Retinal pigment epithelial cell (primary cell): ENCODE results near the gene MID1IP1.
A peak's percentile ranks its signal among the peaks of the same experiment; 100 is the strongest.

Source experiments
- DNase-seq: peaks from one replicate; pipeline ENCODE4 v3.0.0-alpha.2; 2010; ENCODE audit warnings: low read depth
- H3K4me3 ChIP-seq: 2 replicates; pipeline ENCODE4 v1.5.1; 2011; ENCODE audit warnings: mild to moderate bottlenecking, low read length, control low read depth, moderate library complexity
- TF ChIP-seq, protein P1 (sequence below): conservative IDR thresholded peaks from 2 replicates; pipeline ENCODE4 v1.5.1; 2011; ENCODE audit warnings: low read depth, low read length, control low read depth, inconsistent platforms

Gene MID1IP1

GRCh38 chrX:38774249-38774648, 27.0 kb upstream of the MID1IP1 start:
- TF ChIP-seq, protein P1, sequence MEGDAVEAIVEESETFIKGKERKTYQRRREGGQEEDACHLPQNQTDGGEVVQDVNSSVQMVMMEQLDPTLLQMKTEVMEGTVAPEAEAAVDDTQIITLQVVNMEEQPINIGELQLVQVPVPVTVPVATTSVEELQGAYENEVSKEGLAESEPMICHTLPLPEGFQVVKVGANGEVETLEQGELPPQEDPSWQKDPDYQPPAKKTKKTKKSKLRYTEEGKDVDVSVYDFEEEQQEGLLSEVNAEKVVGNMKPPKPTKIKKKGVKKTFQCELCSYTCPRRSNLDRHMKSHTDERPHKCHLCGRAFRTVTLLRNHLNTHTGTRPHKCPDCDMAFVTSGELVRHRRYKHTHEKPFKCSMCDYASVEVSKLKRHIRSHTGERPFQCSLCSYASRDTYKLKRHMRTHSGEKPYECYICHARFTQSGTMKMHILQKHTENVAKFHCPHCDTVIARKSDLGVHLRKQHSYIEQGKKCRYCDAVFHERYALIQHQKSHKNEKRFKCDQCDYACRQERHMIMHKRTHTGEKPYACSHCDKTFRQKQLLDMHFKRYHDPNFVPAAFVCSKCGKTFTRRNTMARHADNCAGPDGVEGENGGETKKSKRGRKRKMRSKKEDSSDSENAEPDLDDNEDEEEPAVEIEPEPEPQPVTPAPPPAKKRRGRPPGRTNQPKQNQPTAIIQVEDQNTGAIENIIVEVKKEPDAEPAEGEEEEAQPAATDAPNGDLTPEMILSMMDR: no peak
- no peak overlapping the region for H3K4me3 ChIP-seq
- DNase-seq: no peak

- TF ChIP-seq, protein P1: no peak
- DNase-seq: no peak
Observed at GRCh38 chrX:38796946-38797345, 4.3 kb upstream of the MID1IP1 start.

DNA sequence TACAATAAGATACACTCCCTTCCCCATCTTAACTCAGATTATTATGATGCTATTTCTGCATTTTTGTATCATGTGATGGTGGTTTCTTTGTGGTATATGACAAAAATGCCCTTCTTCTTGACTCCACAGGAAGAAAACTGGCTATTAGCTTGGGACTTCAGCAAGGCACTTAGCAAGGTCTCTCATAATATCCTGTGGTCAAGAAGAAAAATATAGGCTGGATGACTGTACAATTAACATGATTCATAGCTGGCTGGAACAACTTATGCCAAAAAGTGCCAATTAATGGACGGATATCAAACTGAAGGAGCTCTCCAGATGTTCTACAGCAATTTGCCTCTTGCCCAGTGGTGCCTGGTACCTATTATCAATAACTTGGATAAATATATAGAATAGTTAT, 2.3 kb upstream of the MID1IP1 start:
- no peak overlapping the region for H3K4me3 ChIP-seq
- no peak for DNase-seq
- TF ChIP-seq, protein P1: no peak

More at GRCh38 chrX:38796946-38797345, 4.3 kb upstream of the MID1IP1 start:
- H3K4me3 ChIP-seq: no peak overlapping the region

GRCh38 chrX:38799995-38800580, 1.2 kb upstream of the MID1IP1 start:
- H3K4me3 ChIP-seq: no peak overlapping the region
- DNase-seq: no peak
- TF ChIP-seq, protein P1: no peak

GRCh38 chrX:38803243-38803587, 2.0 kb downstream of the MID1IP1 start:
- H3K4me3 ChIP-seq: peak overlapping the region; percentile 68
- DNase-seq: no peak

GRCh38 chrX:38803588-38804431, 2.6 kb downstream of the MID1IP1 start:
- TF ChIP-seq, protein P1: no peak
- DNase-seq: peak; percentile 22
- peak overlapping the region; percentile 68 for H3K4me3 ChIP-seq

More at GRCh38 chrX:38803243-38803587, 2.0 kb downstream of the MID1IP1 start:
- TF ChIP-seq, protein P1: no peak

- TF ChIP-seq, protein P1: no peak
- DNase-seq: no peak
- peak overlapping the region; percentile 68 for H3K4me3 ChIP-seq
Observed at GRCh38 chrX:38804432-38804681, 3.1 kb downstream of the MID1IP1 start.
